ENCODE data around the gene GPR143. TPM values are rescaled to one million over a fixed set of nuclear protein-coding genes. Genes with fewer than 3 reads are reported as not detected.

Gene GPR143
- total RNA-seq, 2 experiments from 2014 or later = not detected

GRCh38 chrX:9758021-9758638 lies 7.5 kb downstream of the GPR143 start:
- POLR2A ChIA-PET = no interaction called here
- Histone ChIP-seq H2AFZ (ENCODE audit: low read length) (no peak overlapping the region), H3K36me3 (ENCODE audit: insufficient read depth, low read length) (no peaks in the 10 kb centered on the region), H3K4me1 (ENCODE audit: insufficient read depth, low read length, poor library complexity, severe bottlenecking) (no peaks in the 10 kb centered on the region), H3K4me2 (ENCODE audit: low read length) (no peak overlapping the region), H4K20me1 (ENCODE audit: insufficient read depth, low read length) (no peaks in the 10 kb centered on the region), H3K4me3 (ENCODE audit: low read depth, low read length, poor library complexity, severe bottlenecking) (no peak overlapping the region), H3K27ac (ENCODE audit: low read depth, low read length, poor library complexity, severe bottlenecking) (no peak overlapping the region), H3K9me2 (ENCODE audit: insufficient read depth, low read length) (no peaks in the 10 kb centered on the region), H3K9me3 (ENCODE audit: low read length) (no peaks in the 10 kb centered on the region), H3K79me2 (ENCODE audit: insufficient read depth, low read depth, low read length) (no peaks in the 10 kb centered on the region)
- intact Hi-C loops (cut with micrococcal nuclease; ENCODE audit: unreplicated experiment) = no loop called here
- CTCF ChIA-PET (ENCODE audit: unreplicated experiment) = no interaction called here
- BruUV-seq (replicated peaks) = no TSS peak
- TF ChIP-seq CTCF (conservative IDR thresholded peaks at IDR 0.05; ENCODE audit: low read length) (no peak), EZH2phosphoT487 (IDR thresholded peaks at IDR 0.05; ENCODE audit: borderline replicate concordance, low read depth, low read length) (no peak)
- DNase-seq (ENCODE audit: low spot score) = no peak

GRCh38 chrX:9757366-9757765 lies 8.3 kb downstream of the GPR143 start:
- no peak overlapping the region for H2AFZ ChIP-seq (ENCODE audit: low read length)
- no peak overlapping the region for H3K27ac ChIP-seq (ENCODE audit: low read depth, low read length, poor library complexity, severe bottlenecking)
- POLR2A ChIA-PET = no interaction called here
- H4K20me1 ChIP-seq (ENCODE audit: insufficient read depth, low read length) = no peaks in the 10 kb centered on the region
- no peaks in the 10 kb centered on the region for H3K36me3 ChIP-seq (ENCODE audit: insufficient read depth, low read length)
- H3K4me1 ChIP-seq (ENCODE audit: insufficient read depth, low read length, poor library complexity, severe bottlenecking) = no peaks in the 10 kb centered on the region
- H3K79me2 ChIP-seq (ENCODE audit: insufficient read depth, low read depth, low read length) = no peaks in the 10 kb centered on the region
- H3K9me2 ChIP-seq (ENCODE audit: insufficient read depth, low read length) = no peaks in the 10 kb centered on the region
- BruUV-seq (replicated peaks) = no TSS peak
- H3K4me3 ChIP-seq (ENCODE audit: low read depth, low read length, poor library complexity, severe bottlenecking) = no peak overlapping the region
- intact Hi-C loops (cut with micrococcal nuclease; ENCODE audit: unreplicated experiment) = no loop called here
- CTCF ChIA-PET (ENCODE audit: unreplicated experiment) = no interaction called here
- TF ChIP-seq CTCF (conservative IDR thresholded peaks at IDR 0.05; ENCODE audit: low read length) = no peak
- no peak for TF ChIP-seq EZH2phosphoT487 (IDR thresholded peaks at IDR 0.05; ENCODE audit: borderline replicate concordance, low read depth, low read length)
- H3K4me2 ChIP-seq (ENCODE audit: low read length) = no peak overlapping the region
- DNase-seq (ENCODE audit: low spot score) = no peak
- H3K9me3 ChIP-seq (ENCODE audit: low read length) = no peaks in the 10 kb centered on the region

- Histone ChIP-seq H3K4me3 (ENCODE audit: low read depth, low read length, poor library complexity, severe bottlenecking) (no peak overlapping the region), H2AFZ (ENCODE audit: low read length) (no peak overlapping the region), H3K27ac (ENCODE audit: low read depth, low read length, poor library complexity, severe bottlenecking) (no peak overlapping the region), H3K9me2 (ENCODE audit: insufficient read depth, low read length) (no peaks in the 10 kb centered on the region), H3K4me1 (ENCODE audit: insufficient read depth, low read length, poor library complexity, severe bottlenecking) (peaks cover 6% of the 10 kb centered on the region), H3K4me2 (ENCODE audit: low read length) (no peak overlapping the region), H3K79me2 (ENCODE audit: insufficient read depth, low read depth, low read length) (no peaks in the 10 kb centered on the region), H4K20me1 (ENCODE audit: insufficient read depth, low read length) (no peaks in the 10 kb centered on the region), H3K9me3 (ENCODE audit: low read length) (no peaks in the 10 kb centered on the region), H3K36me3 (ENCODE audit: insufficient read depth, low read length) (no peaks in the 10 kb centered on the region)
- intact Hi-C loops (cut with micrococcal nuclease; ENCODE audit: unreplicated experiment) = no loop called here
- BruUV-seq (replicated peaks) = no TSS peak
- CTCF ChIA-PET (ENCODE audit: unreplicated experiment) = no interaction called here
- POLR2A ChIA-PET = no interaction called here
- TF ChIP-seq EZH2phosphoT487 (IDR thresholded peaks at IDR 0.05; ENCODE audit: borderline replicate concordance, low read depth, low read length) = no peak
- TF ChIP-seq CTCF (conservative IDR thresholded peaks at IDR 0.05; ENCODE audit: low read length) = no peak
- DNase-seq (ENCODE audit: low spot score) = no peak
These were observed 16.4 kb downstream of the GPR143 start for GRCh38 chrX:9749146-9749692.
